Activated CD4-positive, alpha-beta T cell treated with anti-CD3 and anti-CD28 coated beads, Interleukin-2, Interleukin-6, amounts not matched to agents 100 ng/mL and 50 ng/mL, durations not matched to agents 16 hours and 8 hours (primary cell): ENCODE results near the gene ANO10.
"Not testable (repeated sequence)": the region's sequence is repeated elsewhere in the genome, so short reads cannot be mapped to it uniquely, and the experiment has no call there.

Experiments used
- DNase-seq: peaks from one replicate; pipeline ENCODE4 v3.0.0-alpha.2; 2020

Gene ANO10

DNA sequence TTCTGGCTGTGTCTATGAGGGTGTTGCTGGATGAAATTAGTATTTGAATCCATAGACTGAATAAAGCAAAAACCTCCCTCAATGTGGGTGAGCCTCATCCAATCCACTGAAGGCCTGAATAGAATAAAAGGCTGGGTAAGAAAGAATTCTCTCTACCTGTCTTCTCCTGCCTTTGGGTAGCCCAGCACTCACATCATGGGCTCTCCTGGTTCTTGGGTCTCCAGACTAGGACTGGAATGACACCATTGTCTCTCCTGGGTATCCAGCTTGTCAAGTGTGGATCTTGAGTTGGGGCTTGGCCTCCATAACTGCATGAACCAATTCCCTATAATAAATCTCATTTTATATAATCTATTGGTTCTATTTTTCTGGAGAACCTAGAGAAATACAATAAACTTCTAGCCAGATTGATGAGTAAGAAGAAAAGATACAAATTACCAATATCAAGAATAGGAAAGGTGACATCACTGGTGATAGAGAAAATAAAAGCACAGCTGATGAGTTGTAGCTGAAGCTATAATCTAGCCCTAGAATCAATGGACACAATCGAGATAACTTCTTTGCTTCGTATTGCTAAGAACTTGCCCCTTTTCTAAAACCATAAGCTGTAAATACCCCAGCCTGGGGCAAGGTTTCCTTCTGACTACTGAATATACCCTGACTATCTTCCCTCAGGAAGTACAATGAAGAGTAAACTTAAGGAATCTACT is 106.4 kb downstream of the ANO10 start:
- peak; percentile 54 for DNase-seq

GRCh38 chr3:43512754-43513404 is 108.9 kb downstream of the ANO10 start:
- DNase-seq: no peak

- no peak for DNase-seq
These were observed 115.2 kb downstream of the ANO10 start for GRCh38 chr3:43506644-43507043.

DNA sequence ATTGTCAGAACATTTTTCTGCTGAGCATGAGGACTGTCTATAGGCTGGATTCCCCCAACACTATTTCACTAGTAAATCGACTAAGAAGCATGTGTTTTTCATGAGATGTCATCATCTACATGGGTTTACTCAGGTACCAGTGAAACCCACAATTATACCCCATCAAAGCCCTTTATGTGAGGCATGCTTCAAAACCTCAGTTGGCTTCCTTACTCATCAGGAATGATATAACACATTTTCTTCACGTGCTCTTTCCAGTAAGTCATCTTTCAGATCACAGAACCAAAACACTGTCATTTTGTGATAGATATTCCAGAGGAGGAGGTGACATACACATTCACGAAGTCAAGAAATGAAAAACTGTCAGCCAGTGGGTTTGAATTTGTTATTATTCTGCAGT is 116.5 kb downstream of the ANO10 start:
- DNase-seq: peak; percentile 81

DNA sequence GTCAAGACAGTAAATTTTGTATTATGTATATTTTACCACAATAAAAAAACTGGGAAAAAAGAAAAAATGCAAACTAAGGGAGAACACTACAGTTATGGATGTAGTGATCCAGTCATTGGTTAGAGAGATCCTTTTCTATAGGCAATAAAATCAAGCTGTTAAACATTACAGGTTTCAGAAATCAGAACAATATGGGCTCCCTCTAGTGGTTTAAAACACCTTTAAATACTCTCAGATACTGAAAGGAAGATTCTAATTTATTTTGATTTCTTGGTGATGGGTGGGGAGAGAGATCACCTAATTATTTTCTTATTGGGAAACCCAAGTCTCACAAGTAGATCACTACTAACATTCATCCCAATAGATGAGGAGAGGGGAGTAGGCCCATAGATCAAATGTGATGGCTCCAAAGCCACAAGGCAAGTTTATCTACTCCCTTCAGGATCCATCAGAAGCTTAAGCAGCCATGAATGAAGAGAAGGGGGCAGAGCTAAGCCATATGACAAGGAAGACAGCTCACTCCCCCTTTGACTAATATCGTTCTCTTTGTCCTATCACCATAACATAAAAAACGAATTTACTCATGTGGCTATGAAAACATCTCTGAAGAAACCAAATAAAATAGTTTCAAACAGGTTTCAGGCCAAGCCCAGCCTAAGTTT is 118.6 kb downstream of the ANO10 start:
- DNase-seq: peak; percentile 52

DNA sequence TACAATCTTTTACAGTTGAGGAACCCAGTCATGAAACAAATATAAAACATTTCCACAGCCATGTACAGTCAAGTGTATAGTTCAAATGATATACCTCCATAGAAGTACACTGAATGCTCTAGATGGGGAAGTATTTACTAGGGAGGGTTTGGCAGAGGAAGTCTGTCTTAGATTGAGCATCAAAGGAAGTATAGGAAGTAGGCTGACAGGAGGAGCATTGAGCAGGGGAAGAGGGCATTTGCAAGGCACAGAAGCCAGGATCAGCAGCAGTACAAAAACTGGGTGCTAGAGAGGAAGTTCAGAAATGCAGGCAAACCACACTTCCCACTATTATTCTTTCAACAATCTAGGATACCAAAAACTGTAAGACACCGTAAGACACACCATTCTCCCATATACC is 122.6 kb downstream of the ANO10 start:
- no peak for DNase-seq

DNA sequence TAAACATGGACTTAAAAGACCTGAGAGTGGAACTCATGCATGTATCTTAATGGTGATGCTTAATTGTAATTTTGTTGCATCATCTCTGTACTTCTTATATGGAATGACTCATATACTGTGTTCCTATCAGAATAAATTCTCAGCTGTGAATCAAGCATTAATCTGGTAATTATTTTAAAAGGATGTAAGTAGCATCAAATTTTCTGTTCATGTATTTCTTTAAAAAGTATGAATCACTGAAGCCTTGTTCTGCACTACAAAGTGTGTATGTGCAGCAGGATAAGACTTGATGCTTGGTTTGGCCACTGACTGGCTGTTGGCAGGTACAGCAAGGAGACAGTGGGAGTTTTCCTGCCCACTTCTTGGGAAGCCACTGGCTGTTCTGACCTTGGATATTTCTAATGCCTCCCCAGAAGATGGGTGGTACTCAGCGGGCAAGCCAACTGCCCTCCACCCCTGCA is 123.9 kb downstream of the ANO10 start:
- peak; percentile 10 for DNase-seq

DNA sequence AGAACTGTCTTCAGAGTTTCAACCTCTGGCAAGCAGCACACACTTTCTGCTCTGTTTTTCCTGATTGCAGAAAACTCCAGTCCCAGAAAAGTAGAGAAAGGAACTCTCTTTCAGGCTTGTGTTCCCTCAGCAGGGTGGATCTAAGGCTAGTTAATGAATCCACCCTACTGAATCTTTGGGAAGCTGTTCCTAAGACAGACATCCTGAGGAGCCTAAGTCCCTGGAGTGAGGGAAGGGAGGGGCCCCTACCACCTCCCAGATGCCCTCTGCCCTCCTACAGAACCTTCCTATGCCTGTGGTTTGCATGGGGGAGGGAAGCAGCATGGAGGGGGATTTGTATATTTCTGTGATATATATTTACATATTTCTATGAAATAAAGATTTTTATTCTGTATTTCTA is 124.4 kb downstream of the ANO10 start:
- no peak for DNase-seq

- no peak for DNase-seq
These were observed 125.0 kb downstream of the ANO10 start for GRCh38 chr3:43496740-43497375.

- not testable (repeated sequence) for DNase-seq
These were observed 128.9 kb downstream of the ANO10 start for GRCh38 chr3:43492932-43493331.

DNA sequence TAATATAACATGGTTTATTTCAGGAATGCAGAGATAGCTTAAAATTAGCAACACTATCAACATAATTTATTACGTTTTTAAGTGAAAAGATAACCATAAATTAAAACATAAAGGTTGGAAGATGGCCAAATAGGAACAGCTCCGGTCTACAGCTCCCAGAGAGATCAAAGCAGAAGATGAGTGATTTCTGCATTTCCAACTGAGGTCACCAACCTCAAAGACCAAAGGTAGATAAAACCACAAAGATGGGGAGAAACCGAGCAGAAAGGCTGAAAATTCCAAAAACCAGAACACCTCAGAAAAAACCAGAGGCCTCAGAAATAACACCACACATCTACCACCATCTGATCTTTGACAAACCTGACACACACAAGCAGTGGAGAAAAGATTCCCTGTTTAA is 130.0 kb downstream of the ANO10 start:
- DNase-seq: peak; percentile 52

DNA sequence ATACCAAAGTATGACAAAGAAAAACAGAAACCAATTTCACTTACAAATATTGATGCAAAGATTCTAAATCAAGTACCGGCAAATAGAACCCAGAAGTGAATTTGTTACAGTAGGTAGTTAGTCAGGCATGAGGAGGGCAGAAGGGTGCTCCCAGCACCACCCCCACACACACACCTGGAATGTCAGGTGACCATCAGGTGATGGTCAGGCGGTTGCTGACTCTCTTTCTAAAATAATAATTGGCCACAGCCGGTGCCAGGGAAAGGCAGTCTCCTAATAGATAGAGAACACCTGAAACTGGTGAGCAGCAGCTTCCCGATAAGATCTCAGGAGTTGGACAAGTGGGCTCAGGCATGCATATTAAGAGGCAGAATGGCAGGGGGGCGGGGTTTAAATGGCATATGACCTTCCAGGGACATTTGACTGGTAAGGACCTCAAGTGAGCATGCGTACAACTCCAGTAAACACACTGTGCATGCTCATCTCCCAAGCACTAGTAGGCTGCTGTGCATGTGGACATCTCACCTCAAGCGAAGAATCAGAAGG is 131.1 kb downstream of the ANO10 start:
- DNase-seq: no peak

- DNase-seq: no peak
These were observed 131.9 kb downstream of the ANO10 start for GRCh38 chr3:43489930-43490329.

- no peak for DNase-seq
These were observed 135.9 kb downstream of the ANO10 start for GRCh38 chr3:43485931-43486330.

DNA sequence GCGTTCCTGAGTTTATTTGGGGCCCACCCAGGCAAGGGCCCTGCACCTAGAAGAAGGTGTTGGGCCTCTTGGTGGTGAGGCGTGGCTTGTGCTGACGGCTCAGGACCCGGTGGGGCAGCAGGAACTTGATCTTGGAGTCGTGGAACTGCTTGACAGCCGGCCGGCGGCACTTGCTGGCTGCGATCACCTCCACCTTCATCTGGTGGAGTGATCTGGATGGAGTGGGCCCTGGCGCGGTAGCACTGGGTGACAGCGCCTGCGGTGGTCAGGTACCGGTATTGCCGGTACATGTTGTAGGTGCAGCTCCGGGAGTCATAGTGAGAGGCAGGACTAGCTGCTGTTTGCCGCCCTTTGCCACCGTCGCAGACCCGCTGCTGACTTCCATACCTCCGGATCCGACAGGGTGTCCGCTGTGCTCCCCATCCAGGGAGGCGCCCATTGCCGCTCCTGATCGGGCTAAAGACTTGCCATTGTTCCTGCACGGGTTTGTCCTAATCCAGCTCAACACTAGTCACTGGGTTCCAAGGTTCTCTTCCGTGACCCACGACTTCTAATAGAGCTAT is 136.8 kb downstream of the ANO10 start:
- DNase-seq: no peak

DNA sequence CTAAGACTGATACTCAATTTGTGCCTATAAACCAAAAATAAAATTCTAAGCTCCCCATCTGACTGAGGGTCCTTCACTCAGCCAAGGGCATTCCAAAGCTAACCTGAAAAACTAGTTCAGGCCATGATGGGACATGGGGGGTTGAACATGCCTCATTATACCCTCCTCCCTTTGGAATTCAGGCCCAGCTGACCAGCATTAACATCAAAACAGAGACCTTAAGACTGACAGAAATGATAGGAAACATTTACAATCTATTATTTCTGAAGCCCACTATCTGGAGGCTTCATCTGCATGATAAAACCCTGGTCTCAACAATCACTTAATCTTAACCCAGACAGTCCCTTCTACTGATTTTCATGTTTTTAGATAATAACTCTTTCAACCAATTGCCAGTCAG is 140.4 kb downstream of the ANO10 start:
- DNase-seq: no peak

DNA sequence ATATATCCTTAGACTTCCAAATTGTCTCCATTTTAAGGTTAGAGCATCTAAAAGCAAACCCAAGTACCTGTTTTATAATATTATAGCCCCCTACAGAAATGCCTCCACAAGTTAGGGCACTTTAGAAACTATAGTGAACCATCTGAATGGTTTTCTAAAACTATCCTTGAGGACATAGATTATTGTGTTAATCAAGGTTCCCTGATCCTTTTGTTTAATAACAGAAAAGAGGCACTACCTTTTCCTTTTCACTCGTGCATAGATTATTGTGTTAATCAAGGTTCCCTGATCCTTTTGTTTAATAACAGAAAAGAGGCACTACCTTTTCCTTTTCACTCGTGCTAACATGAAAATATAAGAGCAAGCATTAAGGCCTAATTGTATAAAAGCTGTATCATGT is 143.0 kb downstream of the ANO10 start:
- DNase-seq: not testable (repeated sequence)

- no peak for DNase-seq
These were observed 143.6 kb downstream of the ANO10 start for GRCh38 chr3:43478118-43478785.

GRCh38 chr3:43477600-43477999 is 144.2 kb downstream of the ANO10 start:
- peak; percentile 67 for DNase-seq

- DNase-seq: no peak
These were observed 148.1 kb downstream of the ANO10 start for GRCh38 chr3:43473737-43474136.

DNA sequence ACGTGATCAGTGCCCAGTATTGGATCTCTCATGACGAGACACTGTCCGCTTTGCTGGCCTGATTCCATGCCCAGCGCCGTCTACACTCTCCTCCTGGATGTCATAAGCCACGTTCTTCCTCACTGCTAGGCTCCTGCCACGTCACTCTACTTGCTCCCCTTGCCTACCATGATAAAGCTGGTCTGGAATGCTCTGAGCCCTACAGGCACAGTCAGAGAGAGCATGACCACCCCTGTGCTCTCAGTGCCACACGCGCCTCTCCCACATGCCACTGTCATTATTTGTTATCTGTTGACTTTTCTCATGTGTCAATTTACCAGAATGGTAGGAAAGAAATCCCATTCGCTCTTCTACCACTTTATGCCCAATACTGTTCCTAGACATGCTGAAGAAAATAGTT is 148.6 kb downstream of the ANO10 start:
- no peak for DNase-seq

- DNase-seq: no peak
These were observed 153.7 kb downstream of the ANO10 start for GRCh38 chr3:43468133-43468532.
